ENCODE data around the gene CAMTA1. TPM values are rescaled to one million over a fixed set of nuclear protein-coding genes. Genes with fewer than 3 reads are reported as not detected.

CAMTA1 gene
- total RNA-seq, 1 donor from 2014 or later: 69.9 TPM

DNA sequence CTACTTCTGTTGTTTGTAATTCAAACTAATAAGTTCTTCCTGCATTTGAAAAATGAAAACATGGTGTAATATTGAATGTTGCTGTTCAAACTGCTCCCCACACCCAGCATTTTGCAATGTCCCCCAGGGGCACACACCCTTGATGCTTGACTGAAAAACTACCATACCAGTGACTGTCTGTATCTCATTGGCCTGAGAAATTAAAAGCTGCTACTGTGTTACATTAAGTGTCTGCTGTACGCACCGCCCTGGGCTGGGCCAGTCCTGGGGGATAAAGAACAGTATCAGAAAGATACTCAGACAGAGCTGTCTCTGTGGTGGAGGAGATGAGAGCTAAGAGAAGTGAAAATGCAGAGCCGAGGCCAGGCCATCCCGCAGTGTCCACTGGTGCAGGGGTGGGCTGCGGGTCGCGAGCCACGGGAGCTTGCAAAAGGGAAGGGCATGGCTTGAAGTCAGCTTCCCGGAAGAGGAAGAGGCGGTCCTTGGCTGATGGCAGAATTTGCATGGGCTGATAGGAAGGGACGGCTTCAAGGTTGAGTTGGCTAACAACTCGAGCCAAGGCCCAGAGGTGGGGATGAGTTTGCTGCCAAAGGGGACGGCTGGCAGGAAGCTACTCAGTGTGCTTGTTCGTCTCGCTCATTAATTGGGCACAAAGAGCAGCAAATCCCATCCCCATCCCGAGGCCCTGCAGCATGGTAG, 656.0 kb downstream of the CAMTA1 start:
- H3K27ac Mint-ChIP-seq: no peak overlapping the region
- DNase-seq: no peak
- H3K27me3 Mint-ChIP-seq: no peaks in the 10 kb centered on the region
- intact Hi-C loops (cut with micrococcal nuclease): no loop called here
- no peak overlapping the region for H3K4me3 Mint-ChIP-seq
- H3K4me1 Mint-ChIP-seq: no peaks in the 10 kb centered on the region
- H3K36me3 Mint-ChIP-seq (ENCODE audit: low read depth): no peaks in the 10 kb centered on the region
- H3K9me3 Mint-ChIP-seq: no peaks in the 10 kb centered on the region

DNA sequence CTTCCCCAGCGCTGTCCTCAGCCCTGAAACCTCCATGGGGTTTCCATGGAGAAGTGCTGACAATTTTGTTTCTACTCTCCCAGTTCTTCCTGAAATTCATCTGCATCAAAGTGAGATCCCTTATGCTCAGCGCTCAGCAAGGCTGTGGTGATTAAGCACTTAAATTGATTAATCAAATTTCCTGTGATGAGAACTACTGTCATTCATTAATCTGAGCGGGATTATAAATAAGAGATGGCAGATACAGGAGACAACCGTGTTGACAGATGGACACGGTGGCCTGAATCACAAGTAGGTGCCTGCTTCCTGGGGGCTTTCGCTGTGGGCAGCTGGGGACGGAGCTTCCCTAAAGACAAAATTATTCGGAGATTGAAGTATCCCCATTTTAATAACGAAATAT, 656.8 kb downstream of the CAMTA1 start:
- Mint-ChIP-seq H3K4me1 (no peaks in the 10 kb centered on the region), H3K27me3 (no peaks in the 10 kb centered on the region), H3K4me3 (no peak overlapping the region), H3K36me3 (ENCODE audit: low read depth) (no peaks in the 10 kb centered on the region), H3K27ac (no peak overlapping the region), H3K9me3 (no peaks in the 10 kb centered on the region)
- DNase-seq: no peak
- intact Hi-C loops (cut with micrococcal nuclease): no loop called here

DNA sequence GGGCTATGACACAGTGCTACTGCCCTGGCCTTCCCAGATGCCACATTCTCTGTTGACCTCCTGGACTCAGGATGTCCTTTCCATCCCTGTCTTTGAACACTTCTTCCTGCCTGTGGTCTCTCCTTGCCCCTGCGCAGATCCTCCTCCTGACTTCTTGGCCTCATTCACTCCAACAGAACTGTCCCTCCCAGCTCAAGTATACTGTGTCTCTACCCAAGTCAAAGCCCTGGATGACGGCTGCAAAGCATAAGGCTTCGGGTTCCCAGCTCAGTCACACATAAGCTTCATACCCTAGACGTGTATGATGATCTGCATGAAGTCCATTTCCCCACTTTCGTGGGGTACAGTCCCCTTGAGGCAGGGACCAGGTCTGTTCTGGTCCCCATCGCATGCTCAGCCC, 657.7 kb downstream of the CAMTA1 start:
- intact Hi-C loops (cut with micrococcal nuclease): no loop called here
- H3K4me3 Mint-ChIP-seq: no peak overlapping the region
- H3K4me1 Mint-ChIP-seq: no peaks in the 10 kb centered on the region
- no peaks in the 10 kb centered on the region for H3K27me3 Mint-ChIP-seq
- H3K9me3 Mint-ChIP-seq: no peaks in the 10 kb centered on the region
- no peaks in the 10 kb centered on the region for H3K36me3 Mint-ChIP-seq (ENCODE audit: low read depth)
- no peak overlapping the region for H3K27ac Mint-ChIP-seq
- DNase-seq: no peak

DNA sequence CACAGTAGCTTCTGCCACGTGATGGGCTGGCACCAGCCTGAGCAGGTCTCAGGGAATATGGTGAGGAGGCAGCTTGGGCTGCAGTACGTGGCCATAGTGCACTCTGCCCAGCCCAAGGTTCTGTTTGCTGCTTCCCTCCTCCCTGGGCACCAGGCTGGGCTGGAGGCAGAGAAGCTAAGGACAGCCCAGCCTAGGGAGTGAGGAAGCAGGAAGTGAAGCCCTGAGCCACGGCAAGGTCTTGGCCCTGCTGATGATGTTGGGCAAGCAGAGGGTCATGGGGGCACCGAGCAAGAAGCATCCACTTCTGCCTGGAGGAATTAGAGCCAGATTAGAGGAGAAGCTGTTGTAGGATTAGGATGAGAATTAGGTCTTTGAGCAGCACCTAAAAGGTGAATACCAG, 659.1 kb downstream of the CAMTA1 start:
- H3K4me1 Mint-ChIP-seq: no peaks in the 10 kb centered on the region
- H3K27me3 Mint-ChIP-seq: no peaks in the 10 kb centered on the region
- intact Hi-C loops (cut with micrococcal nuclease): no loop called here
- H3K27ac Mint-ChIP-seq: no peak overlapping the region
- no peaks in the 10 kb centered on the region for H3K36me3 Mint-ChIP-seq (ENCODE audit: low read depth)
- no peak for DNase-seq
- H3K9me3 Mint-ChIP-seq: no peaks in the 10 kb centered on the region
- no peak overlapping the region for H3K4me3 Mint-ChIP-seq

DNA sequence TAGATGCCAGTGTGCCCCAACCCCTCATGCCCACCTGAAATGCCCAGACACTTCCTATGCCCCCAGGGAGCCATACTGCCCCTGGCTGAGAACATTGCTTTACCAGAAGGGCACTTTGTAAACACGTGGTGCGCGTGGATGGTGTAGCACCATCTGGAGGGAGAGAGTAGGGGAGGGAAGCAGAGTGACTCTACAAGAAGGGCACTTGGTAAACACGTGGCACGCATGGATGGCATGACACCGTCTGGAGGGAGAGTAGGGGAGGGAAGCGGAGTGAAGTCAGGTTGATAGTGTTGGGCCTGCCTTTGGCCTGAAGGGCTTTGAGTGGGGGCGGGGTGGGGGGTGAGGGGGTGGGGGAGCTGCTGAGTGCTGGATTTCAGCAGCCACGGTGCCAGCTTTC, 661.8 kb downstream of the CAMTA1 start:
- H3K4me3 Mint-ChIP-seq: no peak overlapping the region
- intact Hi-C loops (cut with micrococcal nuclease): no loop called here
- DNase-seq: no peak
- no peaks in the 10 kb centered on the region for H3K4me1 Mint-ChIP-seq
- no peaks in the 10 kb centered on the region for H3K36me3 Mint-ChIP-seq (ENCODE audit: low read depth)
- H3K9me3 Mint-ChIP-seq: no peaks in the 10 kb centered on the region
- no peaks in the 10 kb centered on the region for H3K27me3 Mint-ChIP-seq
- no peak overlapping the region for H3K27ac Mint-ChIP-seq

DNA sequence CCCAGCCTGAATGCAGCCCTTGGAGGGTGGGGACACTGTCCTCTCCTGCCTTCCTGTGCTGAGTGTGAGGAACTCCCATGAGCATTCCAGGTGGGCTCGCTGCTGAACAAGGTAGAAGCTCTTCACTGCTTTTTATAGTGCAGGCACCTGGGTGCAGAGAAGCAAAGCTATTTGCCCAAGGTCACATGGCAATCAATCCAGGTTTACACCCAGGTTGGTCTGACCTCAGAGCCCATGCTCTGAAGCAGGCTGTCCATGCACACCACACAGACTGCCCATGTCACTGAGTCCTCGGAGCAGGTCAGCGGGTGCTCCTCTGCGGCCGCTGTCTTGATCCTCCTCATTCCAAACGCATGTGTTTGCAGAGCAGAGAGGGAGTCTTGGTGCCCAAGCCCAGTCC, 662.5 kb downstream of the CAMTA1 start:
- H3K36me3 Mint-ChIP-seq (ENCODE audit: low read depth): no peaks in the 10 kb centered on the region
- DNase-seq: no peak
- H3K4me1 Mint-ChIP-seq: no peaks in the 10 kb centered on the region
- no peak overlapping the region for H3K4me3 Mint-ChIP-seq
- no peaks in the 10 kb centered on the region for H3K27me3 Mint-ChIP-seq
- intact Hi-C loops (cut with micrococcal nuclease): no loop called here
- no peak overlapping the region for H3K27ac Mint-ChIP-seq
- H3K9me3 Mint-ChIP-seq: no peaks in the 10 kb centered on the region

DNA sequence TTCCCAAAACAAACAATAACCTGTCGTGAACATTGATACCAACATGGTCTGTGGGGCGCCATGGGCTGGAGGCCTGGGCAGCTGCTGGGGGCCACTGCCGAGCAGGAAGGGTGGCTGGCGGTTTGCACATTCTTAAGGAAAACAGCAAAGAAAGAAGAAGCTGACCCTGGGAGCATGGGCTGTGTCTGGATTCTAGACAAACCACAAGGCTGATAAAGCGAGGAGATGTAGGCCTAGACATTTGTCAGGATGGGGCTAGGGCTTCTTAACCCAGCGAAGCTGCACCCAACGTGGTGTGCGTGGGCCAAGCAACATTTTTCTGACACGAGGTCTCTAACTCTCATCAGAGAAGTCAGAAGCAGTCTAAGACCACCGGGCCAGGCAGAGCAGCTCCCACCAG, 663.7 kb downstream of the CAMTA1 start:
- H3K27me3 Mint-ChIP-seq: no peaks in the 10 kb centered on the region
- H3K4me3 Mint-ChIP-seq: no peak overlapping the region
- H3K27ac Mint-ChIP-seq: no peak overlapping the region
- no peak for DNase-seq
- no peaks in the 10 kb centered on the region for H3K9me3 Mint-ChIP-seq
- no peaks in the 10 kb centered on the region for H3K36me3 Mint-ChIP-seq (ENCODE audit: low read depth)
- intact Hi-C loops (cut with micrococcal nuclease): no loop called here
- H3K4me1 Mint-ChIP-seq: no peaks in the 10 kb centered on the region

DNA sequence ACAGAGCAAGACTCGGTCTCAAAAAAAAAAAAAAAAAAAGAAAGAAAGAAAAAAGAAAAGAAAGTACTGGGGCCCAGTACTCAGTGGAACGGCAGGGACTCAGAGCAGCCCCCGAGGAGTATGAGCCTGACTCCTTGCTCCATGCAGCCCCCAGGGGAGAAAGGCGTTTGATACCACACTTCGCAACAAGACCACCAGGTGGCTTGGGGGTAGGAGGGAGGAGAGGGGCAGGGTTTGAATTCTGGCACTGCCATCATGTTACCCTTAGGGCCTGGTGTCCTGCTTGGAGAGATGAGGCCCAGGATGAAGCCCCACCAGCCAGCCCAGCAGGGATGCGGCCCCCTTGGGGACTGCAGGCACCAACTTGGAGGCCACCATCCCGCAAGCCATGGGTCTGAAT, 664.5 kb downstream of the CAMTA1 start:
- no peak overlapping the region for H3K27ac Mint-ChIP-seq
- intact Hi-C loops (cut with micrococcal nuclease): no loop called here
- H3K36me3 Mint-ChIP-seq (ENCODE audit: low read depth): no peaks in the 10 kb centered on the region
- no peaks in the 10 kb centered on the region for H3K27me3 Mint-ChIP-seq
- no peak overlapping the region for H3K4me3 Mint-ChIP-seq
- H3K4me1 Mint-ChIP-seq: no peaks in the 10 kb centered on the region
- no peaks in the 10 kb centered on the region for H3K9me3 Mint-ChIP-seq
- no peak for DNase-seq

DNA sequence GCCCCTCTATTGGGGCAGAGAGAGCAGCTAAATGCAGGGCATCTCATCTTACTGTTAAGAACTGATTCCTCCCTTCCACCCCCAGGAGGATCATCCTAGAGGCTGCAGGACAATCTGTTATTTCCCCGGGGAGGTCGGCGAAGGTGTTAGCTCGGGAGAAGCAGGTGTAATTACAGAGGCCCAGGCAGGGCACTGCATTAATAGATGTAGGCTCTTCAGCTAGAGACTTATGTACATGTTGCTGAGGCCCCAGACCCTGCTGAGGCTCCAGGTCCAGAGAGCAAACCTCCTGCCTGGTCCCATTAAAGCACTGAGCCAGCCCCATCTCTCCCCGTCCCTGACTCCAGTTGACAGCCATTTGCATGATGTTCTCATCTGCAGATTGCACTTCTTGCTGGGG, 665.6 kb downstream of the CAMTA1 start:
- intact Hi-C loops (cut with micrococcal nuclease): no loop called here
- H3K4me3 Mint-ChIP-seq: no peak overlapping the region
- H3K36me3 Mint-ChIP-seq (ENCODE audit: low read depth): no peaks in the 10 kb centered on the region
- no peak for DNase-seq
- H3K9me3 Mint-ChIP-seq: no peaks in the 10 kb centered on the region
- no peaks in the 10 kb centered on the region for H3K4me1 Mint-ChIP-seq
- H3K27me3 Mint-ChIP-seq: no peaks in the 10 kb centered on the region
- H3K27ac Mint-ChIP-seq: no peak overlapping the region

DNA sequence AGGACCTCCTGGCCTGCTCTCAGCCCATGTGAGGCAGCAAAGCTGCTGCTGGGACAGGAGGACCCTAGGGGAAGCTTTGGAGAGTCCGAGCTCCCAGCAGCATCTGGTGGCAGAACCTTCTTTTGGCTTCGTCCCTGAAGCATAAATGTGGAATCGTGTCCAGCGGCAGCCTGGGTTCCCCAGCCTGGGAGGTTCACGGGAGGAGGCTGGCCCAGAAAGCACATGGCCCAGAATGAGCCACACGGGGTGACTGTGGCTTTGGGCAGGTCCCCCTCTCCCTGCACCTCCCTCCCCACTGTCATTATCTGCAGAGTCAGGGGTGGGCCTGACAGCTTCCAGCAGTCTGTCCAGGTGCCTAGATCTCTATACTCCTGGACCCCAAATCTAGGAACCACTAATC, 667.8 kb downstream of the CAMTA1 start:
- DNase-seq: no peak
- Mint-ChIP-seq H3K36me3 (ENCODE audit: low read depth) (no peaks in the 10 kb centered on the region), H3K27me3 (no peaks in the 10 kb centered on the region), H3K4me1 (no peaks in the 10 kb centered on the region), H3K4me3 (no peak overlapping the region), H3K9me3 (no peaks in the 10 kb centered on the region), H3K27ac (no peak overlapping the region)
- intact Hi-C loops (cut with micrococcal nuclease): no loop called here

DNA sequence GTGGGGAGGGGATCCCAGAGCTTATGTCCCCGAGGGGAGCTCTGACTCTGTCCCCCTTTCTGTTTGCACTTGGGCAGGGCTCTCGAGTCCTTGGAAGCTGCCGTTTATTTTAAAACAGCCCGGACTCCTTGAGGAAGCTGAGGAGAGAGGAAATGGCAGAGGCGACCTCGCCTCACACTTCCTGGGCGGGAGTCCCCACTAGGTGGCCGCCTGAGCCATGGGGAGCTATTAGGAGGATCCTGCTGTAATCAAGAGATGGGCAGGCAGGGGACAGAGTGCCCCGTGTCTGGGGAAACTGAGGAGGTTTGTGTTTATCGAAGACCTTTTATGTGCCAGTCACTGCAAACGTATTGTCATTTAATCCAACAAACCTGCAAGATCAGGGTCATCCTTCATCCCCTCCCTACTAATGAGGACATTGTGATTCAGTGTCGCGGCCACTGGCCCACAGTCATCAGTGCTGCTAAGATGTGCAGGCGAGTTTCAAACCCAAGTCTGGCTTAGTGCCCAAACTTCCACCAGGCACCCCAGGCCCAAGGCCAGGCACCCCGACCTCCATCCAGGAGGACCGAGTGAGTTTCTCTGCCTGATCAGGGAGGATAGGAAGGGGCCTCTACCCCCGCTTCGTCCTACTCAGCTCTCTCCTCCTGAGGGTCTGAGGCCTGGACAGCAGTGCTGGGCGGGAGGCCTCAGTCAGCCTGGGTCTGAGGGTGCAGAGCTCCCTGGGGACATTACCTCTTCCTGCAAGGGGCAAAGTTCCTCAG, 669.0 kb downstream of the CAMTA1 start:
- no peaks in the 10 kb centered on the region for H3K27me3 Mint-ChIP-seq
- no peak for DNase-seq
- H3K4me1 Mint-ChIP-seq: no peaks in the 10 kb centered on the region
- no peak overlapping the region for H3K27ac Mint-ChIP-seq
- no peaks in the 10 kb centered on the region for H3K36me3 Mint-ChIP-seq (ENCODE audit: low read depth)
- intact Hi-C loops (cut with micrococcal nuclease): no loop called here
- H3K4me3 Mint-ChIP-seq: no peak overlapping the region
- no peaks in the 10 kb centered on the region for H3K9me3 Mint-ChIP-seq

DNA sequence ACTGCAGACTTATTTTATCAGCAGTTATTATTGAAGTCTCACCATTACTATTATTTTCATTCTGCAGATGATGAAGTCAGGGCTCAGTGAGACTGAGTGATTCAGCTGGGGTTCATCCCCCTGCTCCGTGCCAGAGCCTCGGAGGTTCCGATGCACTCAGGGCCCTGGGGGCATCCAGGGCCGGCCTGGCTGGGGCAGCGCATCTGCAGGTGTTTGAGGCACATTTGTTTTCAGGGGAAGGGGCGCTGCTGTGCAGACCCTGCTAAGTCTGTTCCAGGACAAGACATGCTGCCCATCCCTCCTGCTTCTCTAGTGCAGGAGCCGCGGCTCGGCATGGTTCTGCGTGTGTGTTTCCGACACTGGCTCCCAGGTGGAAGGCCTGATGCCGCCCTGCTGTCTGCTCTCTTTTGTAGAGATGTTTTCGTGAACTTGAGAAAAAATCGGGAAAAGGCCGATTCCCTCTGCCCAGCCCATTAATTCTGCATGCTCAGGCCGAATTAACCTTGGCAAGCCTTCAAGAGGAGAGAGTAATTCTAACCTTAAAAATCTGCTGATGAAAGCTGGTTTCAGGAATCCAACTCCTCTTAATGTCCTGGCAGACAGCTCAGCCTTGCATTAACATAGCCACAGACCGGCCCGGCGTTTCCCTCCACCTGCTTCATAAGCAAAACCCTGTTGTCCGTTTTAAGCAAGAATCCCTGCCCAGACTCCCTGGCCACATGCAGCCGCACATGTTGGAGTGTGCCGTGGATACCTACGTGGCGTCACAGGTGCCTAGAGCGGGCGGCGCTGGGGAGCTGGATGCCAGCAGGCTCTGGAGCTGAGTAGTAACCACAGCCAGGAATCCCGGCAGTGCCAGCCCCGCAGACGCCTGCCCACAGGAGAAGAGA, 669.9 kb downstream of the CAMTA1 start:
- no peaks in the 10 kb centered on the region for H3K4me1 Mint-ChIP-seq
- no peak overlapping the region for H3K4me3 Mint-ChIP-seq
- no peaks in the 10 kb centered on the region for H3K27me3 Mint-ChIP-seq
- H3K9me3 Mint-ChIP-seq: no peaks in the 10 kb centered on the region
- no peak for DNase-seq
- H3K36me3 Mint-ChIP-seq (ENCODE audit: low read depth): no peaks in the 10 kb centered on the region
- H3K27ac Mint-ChIP-seq: no peak overlapping the region
- intact Hi-C loops (cut with micrococcal nuclease): no loop called here

DNA sequence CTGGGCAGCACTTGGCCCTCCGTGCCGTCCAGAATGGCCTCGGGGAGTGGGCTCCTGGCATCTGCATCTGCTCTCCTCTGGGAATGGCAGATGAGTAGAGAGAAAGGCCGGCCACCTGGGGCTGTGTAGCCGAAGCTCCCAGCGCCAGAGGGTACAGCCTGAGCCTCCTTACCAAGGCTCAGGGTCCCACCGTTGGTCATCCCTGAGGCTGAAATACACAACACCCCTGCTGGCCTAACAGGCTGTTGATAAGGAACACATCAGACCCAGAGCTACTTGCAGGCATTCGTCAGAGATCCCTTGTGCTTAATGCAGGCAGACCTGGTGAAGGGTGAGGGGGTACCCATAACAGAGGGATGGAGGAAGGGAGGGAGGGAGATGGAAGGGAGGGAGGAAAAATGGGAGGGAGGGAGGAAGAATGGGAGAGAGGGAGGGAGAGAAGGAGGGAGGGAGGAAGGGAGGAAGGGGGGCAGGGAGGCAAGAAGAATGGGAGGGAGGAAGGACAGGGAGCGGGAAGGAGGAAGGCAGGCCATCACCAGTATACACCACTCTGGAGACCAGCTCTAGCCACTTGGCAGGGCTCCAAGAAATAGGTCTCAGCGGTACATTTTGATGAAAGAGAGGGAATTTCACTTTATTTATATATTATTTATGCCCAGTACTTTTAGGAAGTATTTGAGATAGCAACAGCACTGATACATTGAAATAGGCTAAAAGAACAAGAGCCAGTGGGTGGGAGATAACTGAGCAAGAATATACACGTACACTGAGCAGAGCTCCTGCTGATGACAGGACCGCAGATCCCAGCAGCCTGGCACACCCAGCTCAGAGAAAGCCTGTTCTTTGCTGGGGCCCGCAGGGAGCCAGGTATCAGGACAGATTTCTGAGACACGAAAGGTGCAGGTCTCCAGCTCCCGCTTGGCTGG, 670.8 kb downstream of the CAMTA1 start:
- DNase-seq: no peak
- Mint-ChIP-seq H3K27ac (no peak overlapping the region), H3K4me3 (no peak overlapping the region), H3K9me3 (no peaks in the 10 kb centered on the region), H3K27me3 (no peaks in the 10 kb centered on the region), H3K4me1 (no peaks in the 10 kb centered on the region), H3K36me3 (ENCODE audit: low read depth) (no peaks in the 10 kb centered on the region)
- intact Hi-C loops (cut with micrococcal nuclease): no loop called here
